ENCODE data around the gene ZNF286A.

GRCh38 chr17:15744885-15745284 is 45.3 kb downstream of the ZNF286A start:
- TF ChIP-seq POLR2A (IDR thresholded peaks at IDR 0.05; ENCODE audit: low read depth, low read length) (no peak), CTCF (IDR thresholded peaks at IDR 0.05; ENCODE audit: extremely low read depth in 1 of 2, insufficient read depth in 1 of 2, low read depth in 1 of 2, low read length in 2 of 2) (no peak)

Data from endothelial cell of umbilical vein (primary cell).